NCI-H748 treated with DMSO at 0.1 percent for 48 hours (cell line): ENCODE measurements around the gene KIAA0753.

ENCODE experiments used
- DNase-seq: peaks from one replicate; lab custom pipeline; 2025; lab: John Stamatoyannopoulos, UW

Gene KIAA0753

DNA sequence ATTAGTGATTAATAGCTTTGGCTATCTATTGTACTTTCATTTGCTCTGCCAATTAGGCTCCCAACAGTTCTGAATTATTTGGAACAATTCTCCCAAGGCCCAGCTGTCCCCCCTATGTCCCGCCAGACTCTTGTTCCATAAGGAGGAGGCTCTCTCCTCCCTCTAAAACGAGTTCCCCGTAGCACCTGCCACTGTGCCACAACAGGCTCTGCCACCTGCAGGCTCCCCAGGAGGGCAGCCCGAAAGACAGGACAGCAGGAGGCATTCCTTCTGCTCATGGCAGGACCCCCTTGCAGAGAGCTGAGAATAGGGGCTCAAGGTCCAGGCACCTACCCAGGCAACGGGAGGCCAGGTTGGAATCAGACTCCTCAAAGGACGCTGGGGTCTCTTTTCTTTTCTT lies 93.2 kb downstream of the KIAA0753 start:
- no peak for DNase-seq

- DNase-seq: no peak
Measured at GRCh38 chr17:6546069-6546718, 94.3 kb downstream of the KIAA0753 start.

GRCh38 chr17:6545291-6545690 lies 95.2 kb downstream of the KIAA0753 start:
- DNase-seq: no peak

DNA sequence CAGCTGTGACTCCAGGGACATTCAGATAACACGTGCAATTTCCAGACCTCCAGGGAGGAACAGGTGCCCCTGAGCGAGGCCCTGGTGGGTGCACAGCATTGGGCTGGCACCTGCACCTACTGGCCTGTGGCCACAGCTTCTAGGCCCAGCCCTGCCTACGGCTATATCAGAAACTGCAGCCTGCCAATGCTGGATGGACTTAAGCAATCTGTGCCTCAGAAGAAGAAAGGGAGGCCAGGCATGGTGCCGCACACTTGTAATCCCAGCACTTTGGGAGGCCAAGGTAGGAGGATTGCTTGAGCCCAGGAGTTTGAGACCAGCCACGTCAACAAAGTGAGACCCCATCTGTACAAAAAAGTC lies 96.5 kb downstream of the KIAA0753 start:
- DNase-seq: no peak

DNA sequence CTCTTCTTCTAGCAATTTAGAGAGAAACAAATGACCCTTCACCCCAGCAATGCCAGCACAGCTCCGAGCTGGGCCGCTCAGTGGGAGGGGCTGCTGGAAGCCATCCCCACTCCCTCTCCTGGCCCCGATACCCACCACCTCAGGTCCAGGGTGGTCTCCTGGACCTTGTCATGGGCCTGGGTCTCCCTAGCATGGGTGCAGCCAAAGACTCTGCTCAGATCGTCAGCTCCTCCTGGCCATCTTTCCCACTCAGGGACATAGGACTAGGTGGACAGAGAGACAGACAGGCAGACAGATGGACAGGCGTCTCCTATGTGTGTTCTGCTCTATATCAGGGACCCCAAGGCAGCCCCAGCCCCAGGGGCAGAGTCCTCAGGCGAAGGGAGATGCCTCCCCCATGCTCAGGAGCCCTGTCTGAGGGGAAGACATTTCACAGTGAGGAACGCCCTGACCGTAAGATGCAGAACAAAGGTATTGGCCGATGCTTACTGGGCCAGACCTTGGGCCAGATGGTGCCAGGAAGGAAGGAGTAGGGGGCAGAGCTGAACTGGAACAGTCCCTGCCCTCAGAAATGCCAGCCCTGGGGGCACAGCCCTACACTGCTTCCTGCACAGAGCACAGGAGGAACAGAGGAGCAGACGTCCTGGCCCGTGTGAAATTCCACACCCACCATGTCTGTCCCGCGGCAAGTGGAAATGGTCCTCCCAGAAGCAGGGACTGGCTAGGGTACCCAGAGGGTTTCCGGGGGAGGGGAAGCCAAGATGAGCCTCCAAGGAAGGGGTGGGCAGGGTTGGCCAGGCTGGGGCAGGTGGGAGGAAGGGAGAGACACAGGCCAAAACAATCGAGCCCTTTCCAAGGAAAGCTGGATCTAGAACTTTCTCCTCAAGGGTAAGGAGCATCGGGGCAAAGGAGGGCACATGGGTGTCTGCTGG lies 97.2 kb downstream of the KIAA0753 start:
- DNase-seq: no peak

- no peak for DNase-seq
Measured at GRCh38 chr17:6542577-6542976, 97.9 kb downstream of the KIAA0753 start.

DNA sequence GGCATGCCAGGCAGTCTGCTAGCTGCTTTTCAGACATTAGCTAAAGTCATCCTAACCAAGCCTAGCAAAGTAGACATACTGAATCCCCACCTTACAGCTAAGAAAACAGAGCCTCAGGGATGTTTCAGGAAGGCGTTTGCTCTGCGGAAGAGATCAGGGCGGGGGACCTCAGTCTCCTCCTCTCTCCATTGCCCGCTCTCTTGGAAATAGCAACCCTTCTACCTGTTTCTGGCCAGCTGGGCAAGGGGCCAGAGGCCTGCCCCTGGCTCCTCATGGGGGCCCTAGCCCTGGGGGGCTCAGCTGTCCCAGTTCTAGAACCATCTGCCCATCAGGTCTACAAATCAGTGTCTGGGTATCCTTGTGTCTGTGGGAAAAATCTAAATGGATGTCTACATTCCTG lies 98.6 kb downstream of the KIAA0753 start:
- DNase-seq: no peak

GRCh38 chr17:6539871-6540270 lies 100.6 kb downstream of the KIAA0753 start:
- DNase-seq: no peak

DNA sequence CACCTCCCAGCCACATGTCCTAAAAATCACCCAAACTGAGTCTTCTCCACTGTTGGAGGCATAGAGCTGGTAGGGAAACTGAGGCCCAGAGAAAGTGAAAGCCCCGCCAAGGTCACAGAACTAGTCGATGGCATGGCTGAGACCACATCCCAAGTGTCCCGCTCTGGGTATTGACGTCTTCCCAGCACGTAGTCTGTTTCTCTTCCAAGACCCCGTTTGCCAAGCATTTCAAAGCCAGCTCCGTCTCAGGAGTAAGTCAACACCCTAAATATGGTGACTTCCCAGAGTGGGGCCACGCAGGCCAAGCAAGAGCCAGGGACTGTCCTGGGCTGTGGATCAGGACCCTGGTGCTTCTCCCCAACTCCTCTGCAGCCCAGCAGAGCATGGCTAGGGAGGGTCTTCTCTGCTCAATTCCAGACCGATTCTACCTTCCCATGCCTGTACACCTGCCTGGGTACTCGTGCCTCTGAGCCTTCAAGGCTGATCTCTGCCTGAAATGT lies 103.9 kb downstream of the KIAA0753 start:
- DNase-seq: no peak

DNA sequence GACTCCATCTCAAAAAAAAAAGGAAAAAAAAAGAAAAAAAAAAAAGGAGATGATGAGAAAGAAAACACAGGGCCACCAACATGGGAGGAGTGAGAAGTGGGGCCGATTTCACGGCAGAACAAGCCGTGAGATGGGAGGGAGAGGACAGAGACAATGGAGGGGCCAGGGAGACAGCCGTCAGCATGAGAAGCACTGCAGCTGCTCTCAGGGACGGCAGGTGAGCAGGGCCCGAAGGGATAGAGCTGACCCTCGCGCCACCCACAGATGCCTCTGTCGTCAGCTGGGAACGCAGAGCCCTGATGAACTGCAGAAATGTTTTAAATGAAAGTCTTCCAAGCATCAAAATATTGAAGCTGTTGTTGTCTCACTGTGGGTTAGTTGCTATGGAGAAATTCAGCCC lies 104.5 kb downstream of the KIAA0753 start:
- no peak for DNase-seq

GRCh38 chr17:6534846-6535514 lies 105.5 kb downstream of the KIAA0753 start:
- no peak for DNase-seq

- no peak for DNase-seq
Measured at GRCh38 chr17:6532441-6532885, 108.0 kb downstream of the KIAA0753 start.

DNA sequence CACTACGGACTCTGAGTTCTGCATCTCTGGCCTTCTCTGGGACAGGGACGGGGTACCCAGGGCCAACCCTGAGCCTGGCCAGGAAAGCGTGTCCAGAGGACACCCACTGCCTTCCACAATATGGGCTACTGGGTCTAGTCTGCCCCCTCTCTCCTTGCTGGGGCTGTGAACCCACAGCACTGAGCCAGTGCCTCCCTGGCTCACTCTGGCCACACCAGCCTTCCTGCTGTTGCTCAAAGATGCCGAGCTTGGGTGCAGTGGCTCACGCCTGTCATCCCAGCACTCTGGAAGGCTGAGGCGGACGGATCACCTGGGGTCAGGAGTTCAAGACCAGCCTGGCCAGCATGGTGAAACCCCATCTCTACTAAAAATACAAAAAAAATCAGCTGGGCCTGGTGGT lies 108.9 kb downstream of the KIAA0753 start:
- DNase-seq: no peak

DNA sequence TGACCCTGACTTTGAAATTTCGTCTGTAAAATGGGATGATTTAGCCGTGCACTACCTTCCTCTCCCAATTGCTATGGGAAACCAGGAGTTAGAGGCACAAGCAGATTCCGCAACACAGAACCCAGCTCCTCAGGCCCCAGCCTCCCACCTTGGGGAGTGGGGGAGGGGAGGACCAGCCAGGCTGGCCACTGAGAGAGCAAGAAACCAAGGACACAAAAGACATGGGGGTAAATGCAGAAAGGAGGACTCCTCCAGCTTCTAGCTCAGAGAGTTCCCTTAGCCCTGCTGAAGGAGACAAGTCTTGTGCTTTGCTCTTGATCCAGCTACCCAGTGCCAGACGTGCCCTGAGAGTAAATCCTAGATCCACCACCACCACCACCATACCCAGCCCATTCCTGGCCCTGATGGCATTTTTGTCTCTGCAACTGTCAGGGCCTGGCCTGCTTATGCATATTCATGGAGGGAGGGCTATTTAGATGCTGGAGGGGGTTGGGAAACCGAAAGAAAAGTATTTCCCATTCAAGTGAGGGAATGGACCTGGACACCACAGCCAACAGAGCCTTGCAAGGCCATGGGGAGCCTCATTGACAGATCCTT lies 110.1 kb downstream of the KIAA0753 start:
- DNase-seq: no peak

DNA sequence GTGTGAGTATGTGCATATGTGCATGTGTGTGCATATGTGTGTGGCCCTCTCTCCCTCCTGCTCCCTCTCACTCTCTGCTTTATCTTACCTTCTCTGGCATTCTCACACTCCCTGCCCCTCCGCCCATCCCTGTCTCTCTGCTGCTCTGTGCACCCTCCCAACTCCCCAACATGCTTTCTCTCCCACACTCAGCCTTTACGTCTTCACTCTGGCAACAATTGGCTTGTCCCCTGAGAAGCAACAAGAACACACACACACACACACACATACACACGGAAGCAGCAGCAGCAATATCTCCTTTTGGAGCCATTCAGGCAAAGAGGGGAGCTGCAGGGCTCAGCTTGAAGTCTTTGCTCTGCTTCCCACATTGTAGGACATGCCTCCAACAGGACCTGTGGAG lies 112.0 kb downstream of the KIAA0753 start:
- DNase-seq: no peak
